GM12891 (cell line): ENCODE measurements around the gene SPPL3.

Experiments
- POLR2A ChIP-seq: IDR thresholded peaks from 2 replicates; pipeline ENCODE4 v1.6.1; 2011; ENCODE audit warnings: low read depth, low read length, control low read depth
- POLR2AphosphoS5 ChIP-seq: IDR thresholded peaks from 2 replicates; pipeline ENCODE4 v1.6.1; 2011; ENCODE audit warnings: low read depth, low read length, control low read depth
- SPI1 ChIP-seq: IDR thresholded peaks from 2 replicates; pipeline ENCODE4 v1.6.1; 2011; ENCODE audit warnings: low read depth, low read length, control low read depth

GRCh38 chr12:120890963-120891362, 13.2 kb downstream of the SPPL3 start:
- TF ChIP-seq POLR2AphosphoS5 (no peak), SPI1 (no peak), POLR2A (no peak)
